K562 (cell line): ENCODE results near the gene SCAPER. TPM values are rescaled to one million over a fixed set of nuclear protein-coding genes. Genes with fewer than 3 reads are reported as not detected.

Experiments
- CBFA2T3 ChIP-seq: fragments of 450-650 bp; IDR thresholded peaks from 2 replicates; pipeline ENCODE4 v1.6.1; 2017
- CBFB ChIP-seq: sonication (generic); formaldehyde crosslinking; IDR thresholded peaks from 2 replicates; pipeline ENCODE4 v1.4.0; 2020; ENCODE audit warnings: mild to moderate bottlenecking, missing genetic modification reagents
- CBX3 ChIP-seq, 2 experiments: IDR thresholded peaks; 1 replicate in 1 of 2; 2 replicates in 1 of 2; pipeline ENCODE4 v1.6.1; 2012; ENCODE audit warnings: inconsistent platforms in 2 of 2, low read length in 2 of 2, borderline replicate concordance in 1 of 2, control low read depth in 1 of 2
- CHCHD3 ChIP-seq: fragments of 250-450 bp; sonication (Bioruptor Pico); IDR thresholded peaks from 2 replicates; pipeline ENCODE4 v2.1.2; 2022; ENCODE audit warnings: mild to moderate bottlenecking
- CHD2 ChIP-seq: IDR thresholded peaks from 2 replicates; pipeline ENCODE4 v1.6.1; 2011; ENCODE audit warnings: low read depth, low read length
- COPS2 ChIP-seq: fragments of 450-650 bp; conservative IDR thresholded peaks from 2 replicates; pipeline ENCODE4 v1.6.1; 2016; ENCODE audit warnings: mild to moderate bottlenecking, moderate library complexity
- FOXA3 ChIP-seq, 2 experiments: fragments of 450-650 bp in 1 of 2; sonication (generic) in 1 of 2; formaldehyde crosslinking; IDR thresholded peaks in 1 of 2; conservative IDR thresholded peaks in 1 of 2; 2 replicates each; pipeline versions ENCODE4 v1.4.0 to v1.8.0; 2020 to 2022; ENCODE audit warnings: mild to moderate bottlenecking in 2 of 2, missing genetic modification reagents in 1 of 2
- HNRNPUL1 ChIP-seq: fragments of 200-400 bp; formaldehyde crosslinking; IDR thresholded peaks from 2 replicates; pipeline ENCODE4 v1.6.1; 2017; ENCODE audit warnings: low read length
- NELFE ChIP-seq: IDR thresholded peaks from 2 replicates; pipeline ENCODE4 v1.6.1; 2011; ENCODE audit warnings: mild to moderate bottlenecking; ENCODE audit not compliant: insufficient read depth, insufficient read length
- NFYB ChIP-seq: IDR thresholded peaks from 2 replicates; pipeline ENCODE4 v1.6.1; 2011; ENCODE audit warnings: mild to moderate bottlenecking, moderate library complexity; ENCODE audit not compliant: insufficient read length; ENCODE audit errors: extremely low read depth
- SMARCA4 ChIP-seq: fragments of 450-650 bp; IDR thresholded peaks from 2 replicates; pipeline ENCODE4 v1.6.1; 2016
- TEAD1 ChIP-seq, 2 experiments: fragments of 450-650 bp in 1 of 2; sonication (generic) in 1 of 2; formaldehyde crosslinking; IDR thresholded peaks; 2 replicates each; pipeline versions ENCODE4 v1.4.0 to v1.8.0; 2020 to 2022; ENCODE audit warnings: mild to moderate bottlenecking in 2 of 2, missing genetic modification reagents in 1 of 2
- WHSC1 ChIP-seq: IDR thresholded peaks from one replicate; pipeline ENCODE4 v1.6.1; 2012; ENCODE audit warnings: low read length, control low read depth, inconsistent platforms
- ZNF79 ChIP-seq: fragments of 250-450 bp; sonication (Bioruptor Pico); IDR thresholded peaks from 2 replicates; pipeline ENCODE4 v1.4.0; 2020; ENCODE audit warnings: low read depth, mild to moderate bottlenecking, moderate library complexity
- ZSCAN29 ChIP-seq: fragments of 450-650 bp; IDR thresholded peaks from 2 replicates; pipeline ENCODE4 v1.6.1; 2017
- polyA plus RNA-seq, 8 experiments: library from polyadenylated mRNA; depleted of rRNA in 4 of 8; stranded (reverse) in 5 of 8; unstranded in 3 of 8; fragments of >200 nt; fragmentation: Nextera tagmentation in 2 of 8; fragmentation: Illumina TruSeq in 1 of 8; extraction: Ambion mirVana in 2 of 8; extraction: Trizol in 1 of 8; gene quantifications; 2 replicates each; pipeline versions ENCODE4 v1.2.1 to v1.2.3, GENCODE V29; 2011 to 2014; ENCODE audit warnings: inconsistent platforms in 1 of 8, missing spikeins in 1 of 8
- total RNA-seq, 7 experiments: library from RNA; depleted of rRNA in 6 of 7; stranded (reverse); fragments of >200 nt in 6 of 7; fragmentation: Illumina TruSeq in 2 of 7; extraction: Trizol in 2 of 7; gene quantifications; 2 replicates each; pipeline versions ENCODE4 v1.2.1 to v1.2.3, GENCODE V29; 2011 to 2021; ENCODE audit warnings: low replicate concordance in 1 of 7
- TF ChIP-seq, protein P1 (sequence below): IDR thresholded peaks from 3 replicates; pipeline ENCODE4 v1.6.1; 2011; ENCODE audit warnings: borderline replicate concordance, mild to moderate bottlenecking, moderate library complexity; ENCODE audit not compliant: insufficient read length; ENCODE audit errors: extremely low read depth
- TF ChIP-seq, protein P2 (sequence below): fragments of 250-450 bp; sonication (Bioruptor Pico); IDR thresholded peaks from 2 replicates; pipeline ENCODE4 v1.5.0; 2021; ENCODE audit warnings: mild to moderate bottlenecking, moderate library complexity
- TF ChIP-seq, protein P3 (sequence below): fragments of 250-450 bp; sonication (Bioruptor Pico); IDR thresholded peaks from 2 replicates; pipeline ENCODE4 v1.4.0; 2020; ENCODE audit warnings: mild to moderate bottlenecking, moderate library complexity, borderline replicate concordance
- TF ChIP-seq, protein P4 (sequence below): fragments of 250-450 bp; sonication (Bioruptor Pico); IDR thresholded peaks from 2 replicates; pipeline ENCODE4 v1.8.0; 2021; ENCODE audit warnings: borderline replicate concordance, mild to moderate bottlenecking, moderate library complexity; ENCODE audit not compliant: poor library complexity, severe bottlenecking

SCAPER gene
- total and polyA plus RNA-seq, 9 of the 15 experiments (the other 6 are each of a cell fraction or from before 2014, with no cell fraction given), result 1.3 to 5.7 (median 3.2) TPM

DNA sequence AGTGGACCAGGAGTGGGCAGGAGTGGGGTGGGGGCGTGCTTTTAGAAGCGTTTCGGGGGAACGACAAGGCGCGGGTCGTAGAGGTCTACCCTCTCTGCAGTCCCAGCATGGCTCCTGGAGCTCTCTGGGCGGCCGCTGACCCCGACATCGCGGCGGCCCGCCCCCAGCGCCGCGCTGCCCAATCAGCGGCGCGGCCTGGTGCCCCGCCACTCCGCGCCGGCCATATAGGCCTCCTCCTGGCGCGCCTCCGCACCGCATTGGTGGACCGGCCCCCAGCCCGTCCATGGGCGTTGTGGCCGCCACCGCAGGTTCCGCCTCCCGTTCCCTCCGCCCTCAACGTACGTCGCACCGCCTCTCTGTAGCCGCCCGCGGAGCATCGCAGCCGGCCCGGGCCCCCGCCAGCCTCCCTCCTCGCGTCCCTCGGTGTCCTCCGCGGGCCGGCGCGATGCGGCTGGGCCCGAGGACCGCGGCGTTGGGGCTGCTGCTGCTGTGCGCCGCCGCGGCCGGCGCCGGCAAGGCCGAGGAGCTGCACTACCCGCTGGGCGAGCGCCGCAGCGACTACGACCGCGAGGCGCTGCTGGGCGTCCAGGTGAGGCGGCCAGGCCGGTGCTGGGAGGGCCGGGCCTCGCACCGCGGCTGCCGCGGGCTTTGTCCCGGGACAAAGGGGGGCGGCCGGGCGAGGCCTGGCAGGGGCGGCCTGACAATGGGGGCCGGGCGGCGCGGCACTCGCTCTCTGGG is 26.4 kb upstream of the SCAPER start, which contains the start of gene RCN2 (continued):
- no peak for TF ChIP-seq TEAD1 (CRISPR knock-in tag; IDR thresholded peaks at IDR 0.05)
- no peak for TF ChIP-seq CBX3 (IDR thresholded peaks at IDR 0.05; ENCODE audit: borderline replicate concordance in 1 of 2, low read length in 2 of 2)
- TF ChIP-seq CHD2, result peak; percentile 75
- TF ChIP-seq, protein P1, sequence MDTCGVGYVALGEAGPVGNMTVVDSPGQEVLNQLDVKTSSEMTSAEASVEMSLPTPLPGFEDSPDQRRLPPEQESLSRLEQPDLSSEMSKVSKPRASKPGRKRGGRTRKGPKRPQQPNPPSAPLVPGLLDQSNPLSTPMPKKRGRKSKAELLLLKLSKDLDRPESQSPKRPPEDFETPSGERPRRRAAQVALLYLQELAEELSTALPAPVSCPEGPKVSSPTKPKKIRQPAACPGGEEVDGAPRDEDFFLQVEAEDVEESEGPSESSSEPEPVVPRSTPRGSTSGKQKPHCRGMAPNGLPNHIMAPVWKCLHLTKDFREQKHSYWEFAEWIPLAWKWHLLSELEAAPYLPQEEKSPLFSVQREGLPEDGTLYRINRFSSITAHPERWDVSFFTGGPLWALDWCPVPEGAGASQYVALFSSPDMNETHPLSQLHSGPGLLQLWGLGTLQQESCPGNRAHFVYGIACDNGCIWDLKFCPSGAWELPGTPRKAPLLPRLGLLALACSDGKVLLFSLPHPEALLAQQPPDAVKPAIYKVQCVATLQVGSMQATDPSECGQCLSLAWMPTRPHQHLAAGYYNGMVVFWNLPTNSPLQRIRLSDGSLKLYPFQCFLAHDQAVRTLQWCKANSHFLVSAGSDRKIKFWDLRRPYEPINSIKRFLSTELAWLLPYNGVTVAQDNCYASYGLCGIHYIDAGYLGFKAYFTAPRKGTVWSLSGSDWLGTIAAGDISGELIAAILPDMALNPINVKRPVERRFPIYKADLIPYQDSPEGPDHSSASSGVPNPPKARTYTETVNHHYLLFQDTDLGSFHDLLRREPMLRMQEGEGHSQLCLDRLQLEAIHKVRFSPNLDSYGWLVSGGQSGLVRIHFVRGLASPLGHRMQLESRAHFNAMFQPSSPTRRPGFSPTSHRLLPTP, result no peak
- peak; percentile 69 for TF ChIP-seq NELFE
- no peak for TF ChIP-seq ZSCAN29
- no peak for TF ChIP-seq CBFB (CRISPR knock-in tag)
- TF ChIP-seq WHSC1, result no peak
- TF ChIP-seq, protein P2, sequence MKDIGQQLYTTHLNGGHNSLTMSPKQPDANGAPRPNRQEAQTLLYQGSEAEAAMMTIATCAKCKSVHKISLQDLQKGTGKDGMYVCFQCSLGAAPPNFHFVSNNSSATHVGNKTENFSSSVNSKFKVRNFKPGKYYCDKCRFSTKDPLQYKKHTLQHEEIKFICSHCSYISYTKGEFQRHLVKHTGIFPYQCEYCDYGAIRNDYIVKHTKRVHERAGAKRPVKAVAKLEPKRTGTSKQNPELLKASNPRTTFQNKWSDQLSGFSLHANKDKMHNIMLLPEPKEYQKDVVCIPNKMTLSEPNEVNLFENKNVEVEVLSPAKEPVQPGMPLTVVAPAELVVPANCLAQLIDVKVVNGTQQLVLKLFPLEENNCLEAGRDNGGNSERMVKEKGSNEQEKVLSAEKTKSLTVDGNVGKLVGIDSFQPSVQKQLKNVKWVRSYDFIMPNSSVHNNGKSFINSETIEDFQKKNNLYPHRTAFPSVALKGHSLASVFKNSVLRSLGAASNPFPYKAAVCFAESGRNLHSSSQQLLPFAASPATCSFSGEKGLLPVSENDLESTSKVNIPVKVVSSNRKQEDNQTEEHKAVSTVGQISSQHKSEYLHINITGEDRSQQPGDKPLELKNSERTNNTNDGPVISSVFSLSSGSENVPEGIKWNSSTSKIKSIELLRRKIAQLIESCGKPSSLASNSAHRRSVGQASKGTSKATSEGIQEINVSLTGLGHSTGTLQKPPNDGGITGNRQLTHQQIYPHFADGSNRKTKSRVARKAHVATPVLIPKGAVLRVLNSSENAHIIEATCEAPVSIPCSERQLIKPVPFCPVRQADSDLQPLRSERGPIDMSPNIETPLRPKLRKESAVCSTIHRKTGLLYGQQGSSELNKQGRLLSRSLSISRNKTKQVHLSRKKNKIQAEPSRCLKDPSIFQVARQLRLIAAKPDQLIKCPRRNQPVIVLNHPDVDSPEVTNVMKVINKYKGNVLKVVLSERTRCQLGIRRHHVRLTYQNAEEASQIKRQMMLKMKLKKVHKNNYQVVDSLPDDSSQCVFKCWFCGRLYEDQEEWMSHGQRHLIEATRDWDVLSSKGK (CRISPR knock-in tag), result no peak
- TF ChIP-seq HNRNPUL1, result no peak
- no peak for TF ChIP-seq CHCHD3 (CRISPR knock-in tag)
- TF ChIP-seq CBFA2T3, result no peak
- TF ChIP-seq COPS2, result no peak
- TF ChIP-seq SMARCA4, result no peak
- TF ChIP-seq FOXA3 (CRISPR knock-in tag; conservative IDR thresholded peaks at IDR 0.05 in 1 of 2, IDR thresholded peaks at IDR 0.05 in 1 of 2), result no peak
- no peak for TF ChIP-seq ZNF79 (CRISPR knock-in tag)
- TF ChIP-seq NFYB, result peak; percentile 83
- TF ChIP-seq, protein P3, sequence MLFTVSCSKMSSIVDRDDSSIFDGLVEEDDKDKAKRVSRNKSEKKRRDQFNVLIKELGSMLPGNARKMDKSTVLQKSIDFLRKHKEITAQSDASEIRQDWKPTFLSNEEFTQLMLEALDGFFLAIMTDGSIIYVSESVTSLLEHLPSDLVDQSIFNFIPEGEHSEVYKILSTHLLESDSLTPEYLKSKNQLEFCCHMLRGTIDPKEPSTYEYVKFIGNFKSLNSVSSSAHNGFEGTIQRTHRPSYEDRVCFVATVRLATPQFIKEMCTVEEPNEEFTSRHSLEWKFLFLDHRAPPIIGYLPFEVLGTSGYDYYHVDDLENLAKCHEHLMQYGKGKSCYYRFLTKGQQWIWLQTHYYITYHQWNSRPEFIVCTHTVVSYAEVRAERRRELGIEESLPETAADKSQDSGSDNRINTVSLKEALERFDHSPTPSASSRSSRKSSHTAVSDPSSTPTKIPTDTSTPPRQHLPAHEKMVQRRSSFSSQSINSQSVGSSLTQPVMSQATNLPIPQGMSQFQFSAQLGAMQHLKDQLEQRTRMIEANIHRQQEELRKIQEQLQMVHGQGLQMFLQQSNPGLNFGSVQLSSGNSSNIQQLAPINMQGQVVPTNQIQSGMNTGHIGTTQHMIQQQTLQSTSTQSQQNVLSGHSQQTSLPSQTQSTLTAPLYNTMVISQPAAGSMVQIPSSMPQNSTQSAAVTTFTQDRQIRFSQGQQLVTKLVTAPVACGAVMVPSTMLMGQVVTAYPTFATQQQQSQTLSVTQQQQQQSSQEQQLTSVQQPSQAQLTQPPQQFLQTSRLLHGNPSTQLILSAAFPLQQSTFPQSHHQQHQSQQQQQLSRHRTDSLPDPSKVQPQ, result no peak
- TF ChIP-seq, protein P4, sequence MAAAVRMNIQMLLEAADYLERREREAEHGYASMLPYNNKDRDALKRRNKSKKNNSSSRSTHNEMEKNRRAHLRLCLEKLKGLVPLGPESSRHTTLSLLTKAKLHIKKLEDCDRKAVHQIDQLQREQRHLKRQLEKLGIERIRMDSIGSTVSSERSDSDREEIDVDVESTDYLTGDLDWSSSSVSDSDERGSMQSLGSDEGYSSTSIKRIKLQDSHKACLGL (CRISPR knock-in tag), result no peak
